22Rv1 (cell line): ENCODE data around the gene BABAM2.

Experiments used
- CTCF ChIP-seq: fragments of 450-650 bp; IDR thresholded peaks from 2 replicates; pipeline ENCODE4 v1.5.1; 2017; ENCODE audit warnings: mild to moderate bottlenecking
- ZFX ChIP-seq: fragments of 450-650 bp; IDR thresholded peaks from 2 replicates; pipeline ENCODE4 v1.6.1; 2017; ENCODE audit warnings: antibody characterized with exemption, borderline replicate concordance

- TF ChIP-seq CTCF (no peak), ZFX (no peak)
Measured at GRCh38 chr2:28387082-28387960, 496.8 kb downstream of the BABAM2 start.
